Measurements from ENCODE around the gene MRPL58. TPM values are rescaled to one million over a fixed set of nuclear protein-coding genes. Genes with fewer than 3 reads are reported as not detected.

The MRPL58 gene
- total RNA-seq, 1 donor from 2014 or later, result 22.6 TPM

DNA sequence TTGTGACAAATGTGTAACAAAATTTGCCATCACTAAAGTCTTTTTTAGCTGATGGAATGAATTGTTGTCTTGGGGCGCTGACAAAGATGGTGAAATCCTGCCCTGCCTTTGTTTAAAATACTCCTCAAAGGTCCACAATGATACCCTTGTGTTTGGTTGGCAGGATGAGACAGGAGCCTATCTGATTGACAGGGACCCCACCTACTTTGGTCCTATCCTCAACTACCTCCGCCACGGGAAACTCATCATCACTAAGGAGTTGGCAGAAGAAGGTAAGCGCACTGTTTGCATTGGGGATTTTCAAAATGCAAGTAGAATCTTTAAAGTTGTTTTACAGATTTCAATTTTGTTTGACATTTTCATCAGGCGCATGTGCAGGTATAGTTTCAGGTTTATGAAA is 36.6 kb downstream of the MRPL58 start:
- peaks cover 33% of the 10 kb centered on the region for H3K4me1 Mint-ChIP-seq

DNA sequence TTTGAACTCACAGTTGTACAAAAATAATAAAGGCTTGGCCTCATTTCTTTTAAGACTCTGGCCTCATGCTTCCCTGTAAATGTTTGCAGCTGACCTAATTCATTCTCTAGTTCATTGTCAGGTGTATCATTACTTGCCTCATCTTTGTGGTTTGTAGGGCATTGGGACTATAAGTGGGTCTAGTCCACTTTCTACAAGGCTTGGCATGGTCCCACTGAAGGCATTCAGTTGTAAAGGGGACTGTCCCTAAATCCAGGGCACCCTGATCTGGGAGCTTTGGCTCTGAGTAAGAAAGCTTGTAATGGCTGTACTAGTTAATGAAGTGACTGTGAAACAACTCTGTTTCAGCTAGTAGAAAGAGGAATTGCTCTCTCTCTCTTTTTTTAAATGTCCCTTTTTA is 37.2 kb downstream of the MRPL58 start:
- TF ChIP-seq, protein P1, sequence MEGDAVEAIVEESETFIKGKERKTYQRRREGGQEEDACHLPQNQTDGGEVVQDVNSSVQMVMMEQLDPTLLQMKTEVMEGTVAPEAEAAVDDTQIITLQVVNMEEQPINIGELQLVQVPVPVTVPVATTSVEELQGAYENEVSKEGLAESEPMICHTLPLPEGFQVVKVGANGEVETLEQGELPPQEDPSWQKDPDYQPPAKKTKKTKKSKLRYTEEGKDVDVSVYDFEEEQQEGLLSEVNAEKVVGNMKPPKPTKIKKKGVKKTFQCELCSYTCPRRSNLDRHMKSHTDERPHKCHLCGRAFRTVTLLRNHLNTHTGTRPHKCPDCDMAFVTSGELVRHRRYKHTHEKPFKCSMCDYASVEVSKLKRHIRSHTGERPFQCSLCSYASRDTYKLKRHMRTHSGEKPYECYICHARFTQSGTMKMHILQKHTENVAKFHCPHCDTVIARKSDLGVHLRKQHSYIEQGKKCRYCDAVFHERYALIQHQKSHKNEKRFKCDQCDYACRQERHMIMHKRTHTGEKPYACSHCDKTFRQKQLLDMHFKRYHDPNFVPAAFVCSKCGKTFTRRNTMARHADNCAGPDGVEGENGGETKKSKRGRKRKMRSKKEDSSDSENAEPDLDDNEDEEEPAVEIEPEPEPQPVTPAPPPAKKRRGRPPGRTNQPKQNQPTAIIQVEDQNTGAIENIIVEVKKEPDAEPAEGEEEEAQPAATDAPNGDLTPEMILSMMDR (IDR thresholded peaks at IDR 0.05; ENCODE audit: unreplicated experiment), result no peak
- H3K4me3 Mint-ChIP-seq, result no peak overlapping the region
- H3K27me3 Mint-ChIP-seq (ENCODE audit: low read depth), result no peaks in the 10 kb centered on the region
- peaks cover 20% of the 10 kb centered on the region for H3K36me3 Mint-ChIP-seq
- no peaks in the 10 kb centered on the region for H3K9me3 Mint-ChIP-seq
- H3K4me1 Mint-ChIP-seq, result peaks cover 30% of the 10 kb centered on the region
- H3K27ac Mint-ChIP-seq, result peak overlapping the region; percentile 18
- no peak for DNase-seq (ENCODE audit: low spot score in 2 of 2, unreplicated experiment in 2 of 2)

More for the DNA sequence above, 36.6 kb downstream of the MRPL58 start:
- DNase-seq (ENCODE audit: low spot score in 2 of 2, unreplicated experiment in 2 of 2), result no peak
- peaks cover 16% of the 10 kb centered on the region for H3K36me3 Mint-ChIP-seq
- no peak overlapping the region for H3K27ac Mint-ChIP-seq
- H3K4me3 Mint-ChIP-seq, result peak overlapping the region; percentile 95
- H3K9me3 Mint-ChIP-seq, result no peaks in the 10 kb centered on the region
- TF ChIP-seq, protein P1 (IDR thresholded peaks at IDR 0.05; ENCODE audit: unreplicated experiment), result no peak
- no peaks in the 10 kb centered on the region for H3K27me3 Mint-ChIP-seq (ENCODE audit: low read depth)

DNA sequence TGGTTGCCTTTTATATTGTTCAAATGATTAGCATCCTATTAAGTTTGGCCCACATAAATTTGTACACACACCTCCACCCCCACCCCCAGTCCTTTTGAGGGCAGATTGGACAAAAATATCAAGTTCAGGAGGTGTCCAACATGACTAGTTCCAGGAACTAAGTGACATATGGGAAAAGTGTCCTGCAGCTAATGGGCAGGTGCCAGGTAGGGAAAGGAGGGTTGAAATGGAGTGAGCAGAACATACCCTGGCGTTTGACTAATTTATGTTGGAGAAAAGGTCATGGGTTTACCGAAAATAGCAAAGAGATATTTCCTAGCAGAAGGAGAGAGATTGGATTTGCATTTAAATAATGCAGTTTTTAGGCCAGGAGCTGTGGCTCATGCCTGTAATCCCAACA is 39.5 kb downstream of the MRPL58 start:
- H3K36me3 Mint-ChIP-seq, result peaks cover 27% of the 10 kb centered on the region
- no peaks in the 10 kb centered on the region for H3K9me3 Mint-ChIP-seq
- H3K4me3 Mint-ChIP-seq, result no peak overlapping the region
- peaks cover 27% of the 10 kb centered on the region for H3K4me1 Mint-ChIP-seq
- DNase-seq (ENCODE audit: low spot score in 2 of 2, unreplicated experiment in 2 of 2), result no peak
- H3K27ac Mint-ChIP-seq, result no peak overlapping the region
- H3K27me3 Mint-ChIP-seq (ENCODE audit: low read depth), result no peaks in the 10 kb centered on the region
- TF ChIP-seq, protein P1 (IDR thresholded peaks at IDR 0.05; ENCODE audit: unreplicated experiment), result no peak

DNA sequence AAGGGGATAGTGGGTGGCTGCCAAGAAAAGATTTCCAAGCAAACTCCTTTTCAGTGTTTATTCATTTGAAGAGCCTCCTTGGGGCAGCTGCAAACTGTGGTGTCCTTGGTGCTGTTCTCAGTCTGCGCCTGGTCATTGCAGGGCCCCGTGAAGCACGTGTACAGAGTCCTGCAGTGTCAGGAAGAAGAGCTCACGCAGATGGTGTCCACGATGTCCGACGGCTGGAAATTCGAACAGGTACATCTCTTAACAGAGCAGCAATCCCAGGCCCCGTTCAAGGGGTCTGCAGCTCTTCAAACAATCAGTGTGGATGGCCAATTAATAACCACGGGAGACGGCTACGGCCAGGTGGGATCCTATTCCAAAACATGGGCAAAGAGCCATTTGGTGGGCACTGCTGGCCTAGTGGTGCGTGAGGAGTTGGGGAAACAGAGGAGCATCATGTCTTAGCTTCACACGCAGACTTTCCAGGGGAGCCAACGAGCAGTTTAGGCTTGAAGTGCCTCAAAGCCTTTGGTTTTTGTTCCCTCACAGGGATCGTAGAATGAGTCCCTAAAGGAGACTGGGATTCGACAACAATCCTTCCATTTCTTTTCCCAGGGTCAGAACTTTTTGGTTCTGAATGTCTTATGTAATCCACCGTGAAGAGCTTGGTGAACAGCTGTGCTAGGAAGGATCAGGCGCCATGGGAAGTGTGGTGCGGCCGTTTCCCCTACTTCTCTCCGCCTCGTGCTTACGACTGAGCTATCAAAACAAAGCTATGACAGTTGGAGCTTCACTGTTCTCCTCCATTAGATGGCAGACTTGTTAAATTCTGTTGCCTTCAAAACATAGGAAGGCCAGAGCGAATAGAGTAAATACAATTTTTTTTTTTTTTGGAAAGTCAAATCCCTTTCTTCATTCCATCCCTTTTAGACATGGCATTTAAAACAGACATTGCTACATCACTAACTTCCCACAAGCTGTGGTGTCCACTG is 47.2 kb downstream of the MRPL58 start:
- TF ChIP-seq, protein P1 (IDR thresholded peaks at IDR 0.05; ENCODE audit: unreplicated experiment), result no peak
- peaks cover 10% of the 10 kb centered on the region for H3K4me1 Mint-ChIP-seq
- peaks cover 29% of the 10 kb centered on the region for H3K36me3 Mint-ChIP-seq
- H3K27me3 Mint-ChIP-seq (ENCODE audit: low read depth), result no peaks in the 10 kb centered on the region
- DNase-seq (ENCODE audit: low spot score in 2 of 2, unreplicated experiment in 2 of 2), result no peak
- no peak overlapping the region for H3K27ac Mint-ChIP-seq
- no peak overlapping the region for H3K4me3 Mint-ChIP-seq
- no peaks in the 10 kb centered on the region for H3K9me3 Mint-ChIP-seq

DNA sequence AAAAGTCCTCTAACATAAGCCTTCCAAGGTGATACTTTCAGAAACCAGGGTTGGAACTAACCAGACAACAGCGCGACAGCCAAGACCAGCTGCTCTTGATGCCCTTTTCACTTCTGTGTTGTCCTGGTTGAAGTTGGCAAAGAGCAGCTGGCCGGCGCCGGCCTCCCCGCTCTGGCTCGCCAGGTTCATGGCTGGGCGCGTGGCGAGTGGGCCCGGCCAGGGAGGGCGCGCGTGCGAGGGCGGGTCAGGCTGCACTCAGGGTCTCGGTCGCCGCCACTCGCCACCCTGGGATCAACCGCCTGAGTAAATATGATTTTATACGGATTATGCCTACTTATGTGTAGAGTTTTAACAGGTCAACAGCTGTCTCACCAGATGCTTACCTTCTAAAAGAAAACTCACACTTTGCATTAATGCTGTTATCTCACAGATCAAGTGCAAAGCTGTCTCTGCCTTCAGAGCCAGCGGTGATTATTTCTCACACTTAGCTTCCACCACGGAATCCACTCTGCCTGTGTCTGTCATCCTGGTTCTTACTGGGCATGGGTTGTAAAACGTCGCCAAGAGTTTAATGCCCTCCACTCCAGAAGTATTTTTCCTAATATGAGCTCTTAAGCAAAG is 48.1 kb downstream of the MRPL58 start:
- TF ChIP-seq, protein P1 (IDR thresholded peaks at IDR 0.05; ENCODE audit: unreplicated experiment), result no peak
- H3K27ac Mint-ChIP-seq, result no peak overlapping the region
- H3K36me3 Mint-ChIP-seq, result peaks cover 27% of the 10 kb centered on the region
- no peaks in the 10 kb centered on the region for H3K9me3 Mint-ChIP-seq
- no peak overlapping the region for H3K4me3 Mint-ChIP-seq
- DNase-seq (ENCODE audit: low spot score in 2 of 2, unreplicated experiment in 2 of 2), result no peak
- peaks cover 10% of the 10 kb centered on the region for H3K4me1 Mint-ChIP-seq
- H3K27me3 Mint-ChIP-seq (ENCODE audit: low read depth), result no peaks in the 10 kb centered on the region
